SKM-1 (cell line): ENCODE results near the gene HSPBP1.

Source experiments
- DNase-seq: peaks from one replicate; lab custom pipeline; 2025; ENCODE audit not compliant: unreplicated experiment; lab: John Stamatoyannopoulos, UW

HSPBP1 gene

GRCh38 chr19:55256562-55257460, 23.1 kb downstream of the HSPBP1 start:
- no peak for DNase-seq

- no peak for DNase-seq
Observed at GRCh38 chr19:55255618-55256423, 24.1 kb downstream of the HSPBP1 start.

- no peak for DNase-seq
Observed at GRCh38 chr19:55254625-55254977, 25.3 kb downstream of the HSPBP1 start.

GRCh38 chr19:55253842-55254624, 25.9 kb downstream of the HSPBP1 start:
- peak; percentile 64 for DNase-seq

- no peak for DNase-seq
Observed at GRCh38 chr19:55252760-55253663, 26.9 kb downstream of the HSPBP1 start.

DNA sequence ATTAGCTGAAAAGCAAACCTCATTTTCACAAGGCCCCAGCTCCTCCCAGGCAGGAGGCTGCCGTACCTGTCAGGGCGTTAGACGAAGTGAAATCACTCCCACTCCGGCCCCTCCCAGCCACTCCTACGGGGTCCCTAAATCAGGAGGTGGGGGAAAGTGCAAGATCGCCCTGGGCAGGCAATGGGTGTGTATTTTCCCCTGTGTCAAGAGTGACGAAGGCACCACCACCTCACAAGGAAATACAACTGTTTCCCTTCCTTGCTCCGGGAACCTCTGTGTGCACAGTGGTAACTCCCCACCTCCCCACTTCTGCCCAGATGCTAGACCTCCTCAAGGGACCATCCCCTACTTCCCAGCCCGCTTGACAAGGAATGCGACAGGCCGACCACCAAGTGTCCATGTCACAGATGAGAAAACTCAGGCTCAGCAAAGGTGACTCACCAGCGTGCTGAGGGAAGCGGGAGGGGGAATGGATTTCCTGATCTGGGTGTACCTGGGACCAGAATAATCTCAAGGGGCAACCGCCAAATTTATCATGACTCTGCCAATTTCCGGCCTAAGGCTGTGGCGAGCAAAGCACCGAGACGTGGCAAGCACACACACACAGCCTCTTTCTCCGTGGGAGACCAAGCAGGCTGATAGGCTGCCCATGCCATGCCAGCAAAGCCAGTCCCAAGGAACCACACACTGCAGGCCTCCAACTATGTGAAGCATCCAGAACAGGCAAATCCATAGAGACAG, 28.4 kb downstream of the HSPBP1 start:
- no peak for DNase-seq

GRCh38 chr19:55250262-55251036, 29.5 kb downstream of the HSPBP1 start:
- DNase-seq = no peak

DNA sequence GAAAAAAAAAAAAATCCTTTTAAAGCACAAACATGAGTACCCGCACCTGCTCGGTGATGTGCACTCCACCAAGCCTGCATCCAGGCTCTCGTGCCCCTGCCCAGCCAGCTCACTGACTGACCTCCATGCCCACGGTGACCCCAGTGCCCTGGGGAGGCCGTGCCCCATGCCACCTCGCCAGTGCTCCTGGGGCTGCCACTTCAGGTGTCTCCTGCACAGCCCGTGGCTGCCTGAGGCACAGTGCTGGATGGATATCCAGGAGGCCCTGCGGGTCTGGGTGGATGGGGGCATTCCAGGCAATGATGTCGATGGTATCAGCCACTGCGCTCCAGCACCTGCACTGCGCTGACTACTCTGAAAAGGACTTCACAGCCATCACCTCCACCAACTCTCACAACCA, 30.1 kb downstream of the HSPBP1 start:
- no peak for DNase-seq

DNA sequence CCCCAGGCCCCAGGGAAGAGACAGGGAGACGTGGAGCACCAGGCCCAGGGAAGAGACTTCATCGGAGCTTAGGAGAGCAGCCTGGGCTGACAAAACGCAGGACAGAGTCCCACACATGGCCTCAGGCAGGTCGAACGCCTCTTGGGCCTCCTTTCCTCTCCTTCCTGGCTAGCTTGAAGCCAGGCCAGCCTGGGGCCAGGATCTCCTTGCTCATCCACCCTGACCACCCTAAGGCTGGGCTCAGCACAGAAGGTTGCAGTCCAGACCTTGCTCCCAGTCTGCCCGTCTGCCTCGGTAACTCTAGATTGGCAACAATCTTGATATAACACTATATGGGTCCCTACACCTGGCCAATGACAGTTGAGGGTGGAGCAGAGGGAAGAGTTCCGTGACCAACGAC, 31.2 kb downstream of the HSPBP1 start:
- no peak for DNase-seq

GRCh38 chr19:55248166-55248675, 31.7 kb downstream of the HSPBP1 start:
- DNase-seq = no peak

- no peak for DNase-seq
Observed at GRCh38 chr19:55247621-55248099, 32.2 kb downstream of the HSPBP1 start.

DNA sequence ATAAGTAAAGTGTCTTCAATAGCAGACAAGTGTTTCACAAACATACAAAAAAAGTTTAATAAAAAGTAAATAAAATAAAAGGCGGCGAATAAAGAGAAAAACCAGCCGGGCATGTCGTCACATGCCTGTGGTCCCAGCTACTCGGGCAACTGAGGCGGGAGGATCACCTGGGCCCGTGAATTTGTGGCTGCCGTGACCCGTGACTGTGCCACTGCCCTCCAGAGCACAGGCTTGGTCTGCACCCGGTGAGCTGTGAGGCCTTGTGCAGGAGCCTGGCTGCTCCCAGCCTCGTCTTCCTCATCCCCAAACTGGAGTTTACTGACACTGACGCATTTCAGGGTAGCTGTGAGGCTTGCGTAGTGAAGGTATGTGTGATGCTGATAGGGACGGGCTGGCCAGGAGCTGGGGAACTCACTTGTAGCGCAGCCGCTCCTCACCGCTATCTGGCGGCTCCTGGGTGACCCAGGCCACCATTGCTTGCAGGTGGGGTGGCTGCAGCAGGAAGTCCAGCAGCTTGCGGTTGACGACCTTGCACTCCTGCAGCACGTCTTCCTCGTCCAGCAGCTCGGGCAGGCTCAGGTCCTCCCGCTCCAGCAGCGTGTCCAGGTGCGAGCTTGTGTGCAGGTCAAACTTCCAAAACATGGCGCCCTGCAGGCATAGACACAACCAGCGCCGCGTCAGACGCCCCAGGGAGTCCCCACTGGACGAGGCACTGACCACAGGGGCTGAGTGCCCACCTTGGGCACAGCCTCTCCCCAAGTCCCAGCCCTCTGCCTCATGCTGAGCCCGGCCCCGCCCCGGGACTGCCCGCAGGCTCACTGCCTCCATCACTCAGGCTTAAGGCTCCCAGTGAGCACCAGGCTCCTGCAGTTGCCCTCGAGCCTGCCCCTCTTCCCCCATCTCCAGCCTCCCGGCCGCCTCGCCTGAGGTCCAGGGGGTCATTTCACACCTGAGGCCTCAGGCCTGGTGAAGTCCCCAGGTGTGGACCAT, 33.2 kb downstream of the HSPBP1 start:
- no peak for DNase-seq

GRCh38 chr19:55245236-55245904, 34.5 kb downstream of the HSPBP1 start:
- no peak for DNase-seq

GRCh38 chr19:55244004-55244680, 35.8 kb downstream of the HSPBP1 start:
- DNase-seq = no peak

GRCh38 chr19:55242517-55242916, 37.4 kb downstream of the HSPBP1 start:
- DNase-seq = no peak

GRCh38 chr19:55241935-55242464, 37.9 kb downstream of the HSPBP1 start:
- DNase-seq = no peak
